ENCODE data around the gene KCNAB1. TPM values are rescaled to one million over a fixed set of nuclear protein-coding genes. Genes with fewer than 3 reads are reported as not detected.

Gene KCNAB1
- total and polyA plus RNA-seq, 2 donors (not counting 1 experiment from before 2014, with no cell fraction given), result not detected

DNA sequence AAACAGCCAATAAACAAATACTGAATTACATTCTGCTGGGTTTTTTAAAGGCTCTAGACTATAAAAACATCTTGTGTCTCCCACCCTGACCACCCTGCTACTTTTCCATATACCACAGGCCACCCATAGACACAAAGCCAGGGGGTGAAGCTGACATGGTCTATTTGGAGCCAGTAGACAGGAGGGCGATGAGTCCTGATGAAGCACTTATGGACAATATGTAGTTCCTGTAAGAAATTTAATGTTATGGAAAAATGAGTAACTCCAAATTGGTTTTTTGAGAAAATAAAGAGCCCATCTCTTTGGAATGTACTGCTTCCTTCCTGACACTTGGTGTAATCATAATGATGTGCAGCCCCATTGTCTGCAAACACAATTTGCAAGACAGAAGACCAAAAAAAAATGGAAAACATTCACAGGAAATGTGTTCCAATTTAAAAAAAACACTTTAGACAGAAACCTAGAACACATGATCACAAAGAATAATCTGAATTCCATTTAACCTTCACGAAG is 422.7 kb downstream of the KCNAB1 start:
- 100% methylated on average over 1 of the region's 2 CpGs for WGBS (ENCODE audit: insufficient coverage)
- H3K27ac ChIP-seq (ENCODE audit: low read length in 2 of 2), result no peak overlapping the region
- no peaks in the 10 kb centered on the region for H3K9me3 Mint-ChIP-seq (ENCODE audit: insufficient read depth)
- no peak overlapping the region for H2AFZ ChIP-seq (ENCODE audit: insufficient read depth, low read depth, low read length, poor library complexity, severe bottlenecking)
- H3K79me2 ChIP-seq (ENCODE audit: control insufficient read depth, insufficient read depth, low read length), result peaks cover 4% of the 10 kb centered on the region
- no peak for TF ChIP-seq EZH2 (IDR thresholded peaks at IDR 0.05; ENCODE audit: borderline replicate concordance, insufficient read depth, low read depth, low read length, poor library complexity, severe bottlenecking)
- TF ChIP-seq, protein P1, sequence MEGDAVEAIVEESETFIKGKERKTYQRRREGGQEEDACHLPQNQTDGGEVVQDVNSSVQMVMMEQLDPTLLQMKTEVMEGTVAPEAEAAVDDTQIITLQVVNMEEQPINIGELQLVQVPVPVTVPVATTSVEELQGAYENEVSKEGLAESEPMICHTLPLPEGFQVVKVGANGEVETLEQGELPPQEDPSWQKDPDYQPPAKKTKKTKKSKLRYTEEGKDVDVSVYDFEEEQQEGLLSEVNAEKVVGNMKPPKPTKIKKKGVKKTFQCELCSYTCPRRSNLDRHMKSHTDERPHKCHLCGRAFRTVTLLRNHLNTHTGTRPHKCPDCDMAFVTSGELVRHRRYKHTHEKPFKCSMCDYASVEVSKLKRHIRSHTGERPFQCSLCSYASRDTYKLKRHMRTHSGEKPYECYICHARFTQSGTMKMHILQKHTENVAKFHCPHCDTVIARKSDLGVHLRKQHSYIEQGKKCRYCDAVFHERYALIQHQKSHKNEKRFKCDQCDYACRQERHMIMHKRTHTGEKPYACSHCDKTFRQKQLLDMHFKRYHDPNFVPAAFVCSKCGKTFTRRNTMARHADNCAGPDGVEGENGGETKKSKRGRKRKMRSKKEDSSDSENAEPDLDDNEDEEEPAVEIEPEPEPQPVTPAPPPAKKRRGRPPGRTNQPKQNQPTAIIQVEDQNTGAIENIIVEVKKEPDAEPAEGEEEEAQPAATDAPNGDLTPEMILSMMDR (IDR thresholded peaks at IDR 0.05), result no peak
- no peak overlapping the region for H3K4me3 ChIP-seq (ENCODE audit: control extremely low read depth in 1 of 5, extremely low read depth in 1 of 5, insufficient read depth in 1 of 5, low read depth in 2 of 5, low read length in 4 of 5)
- H3K27me3 ChIP-seq (replicated peaks in 1 of 4; ENCODE audit: control extremely low read depth in 1 of 4, control insufficient read depth in 3 of 4, insufficient read depth in 4 of 4, low read length in 3 of 4), result no peaks in the 10 kb centered on the region
- ChIA-PET CTCF (interaction anchor here (0.7 to 6.8 kb wide), 12 partner anchors 14 to 1240 kb away, joined by 3 to 58 read pairs (median 4); no protein-coding TSS in a partner anchor), POLR2A (no interaction called here)
- H3K4me1 Mint-ChIP-seq, result no peaks in the 10 kb centered on the region
- no peak overlapping the region for H3K27ac Mint-ChIP-seq
- no peak for DNase-seq
- H3K4me1 ChIP-seq (ENCODE audit: control insufficient read depth in 2 of 2, insufficient read depth in 2 of 2, low read length in 2 of 2), result no peaks in the 10 kb centered on the region
- no peaks in the 10 kb centered on the region for H3K9me3 ChIP-seq (ENCODE audit: control extremely low read depth in 1 of 3, control insufficient read depth in 2 of 3, insufficient read depth in 1 of 3, low read length in 2 of 3)
- no peak overlapping the region for H3K4me2 ChIP-seq (replicated peaks; ENCODE audit: low read depth, low read length, poor library complexity, severe bottlenecking)
- ATAC-seq (ENCODE audit: low read depth), result no peak
- peaks cover 10% of the 10 kb centered on the region for H4K20me1 ChIP-seq (ENCODE audit: control insufficient read depth, insufficient read depth, low read length, poor library complexity, severe bottlenecking)
- no peaks in the 10 kb centered on the region for H3K27me3 Mint-ChIP-seq
- no peak overlapping the region for H3K9ac ChIP-seq (ENCODE audit: low read length)
- intact Hi-C loops (cut with micrococcal nuclease), result no loop called here
- no peak overlapping the region for H3K4me3 Mint-ChIP-seq
- peaks cover 36 to 62% of the 10 kb centered on the region in 2 experiments for H3K36me3 ChIP-seq (replicated peaks in 1 of 2; ENCODE audit: control extremely low read depth in 1 of 2, control insufficient read depth in 1 of 2, extremely low read depth in 1 of 2, insufficient read depth in 2 of 2, low read length in 1 of 2)

DNA sequence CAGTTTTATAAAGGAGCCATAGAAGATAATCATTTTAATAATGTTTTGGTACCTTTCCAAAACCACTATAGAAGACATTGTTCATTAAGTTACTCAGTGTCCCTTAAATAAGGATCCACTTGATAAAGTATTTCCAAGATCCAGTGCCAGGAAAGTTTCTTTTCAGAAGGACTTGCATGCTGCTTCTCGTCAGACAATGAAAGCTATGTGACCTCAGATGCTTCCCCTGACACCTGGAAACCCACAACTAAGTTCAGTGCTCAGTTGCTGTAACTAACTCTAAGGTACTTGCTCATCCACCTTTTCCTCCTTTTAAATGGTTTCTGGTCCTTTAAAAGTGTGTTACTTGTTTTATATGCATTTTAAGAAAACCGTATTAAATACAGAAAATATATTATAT is 427.3 kb downstream of the KCNAB1 start:
- Histone ChIP-seq H2AFZ (ENCODE audit: insufficient read depth, low read depth, low read length, poor library complexity, severe bottlenecking) (no peak overlapping the region), H3K4me2 (replicated peaks; ENCODE audit: low read depth, low read length, poor library complexity, severe bottlenecking) (no peak overlapping the region), H3K27me3 (replicated peaks in 1 of 4; ENCODE audit: control extremely low read depth in 1 of 4, control insufficient read depth in 3 of 4, insufficient read depth in 4 of 4, low read length in 3 of 4) (no peaks in the 10 kb centered on the region), H3K9me3 (ENCODE audit: control extremely low read depth in 1 of 3, control insufficient read depth in 2 of 3, insufficient read depth in 1 of 3, low read length in 2 of 3) (no peaks in the 10 kb centered on the region), H4K20me1 (ENCODE audit: control insufficient read depth, insufficient read depth, low read length, poor library complexity, severe bottlenecking) (peaks cover 14% of the 10 kb centered on the region), H3K4me3 (ENCODE audit: control extremely low read depth in 1 of 5, extremely low read depth in 1 of 5, insufficient read depth in 1 of 5, low read depth in 2 of 5, low read length in 4 of 5) (no peak overlapping the region), H3K79me2 (ENCODE audit: control insufficient read depth, insufficient read depth, low read length) (peaks cover 39% of the 10 kb centered on the region), H3K36me3 (replicated peaks in 1 of 2; ENCODE audit: control extremely low read depth in 1 of 2, control insufficient read depth in 1 of 2, extremely low read depth in 1 of 2, insufficient read depth in 2 of 2, low read length in 1 of 2) (peaks cover 33 to 90% of the 10 kb centered on the region in 2 experiments), H3K4me1 (ENCODE audit: control insufficient read depth in 2 of 2, insufficient read depth in 2 of 2, low read length in 2 of 2) (no peaks in the 10 kb centered on the region), H3K27ac (ENCODE audit: low read length in 2 of 2) (no peak overlapping the region), H3K9ac (ENCODE audit: low read length) (no peak overlapping the region)
- TF ChIP-seq, protein P1 (IDR thresholded peaks at IDR 0.05), result no peak
- no peak for TF ChIP-seq EZH2 (IDR thresholded peaks at IDR 0.05; ENCODE audit: borderline replicate concordance, insufficient read depth, low read depth, low read length, poor library complexity, severe bottlenecking)
- CTCF ChIA-PET, result interaction anchor here (1.5 kb wide), 1 partner anchor 533 kb away, joined by 3 read pairs; no protein-coding TSS in a partner anchor
- H3K9me3 Mint-ChIP-seq (ENCODE audit: insufficient read depth), result no peaks in the 10 kb centered on the region
- ATAC-seq (ENCODE audit: low read depth) (no peak), DNase-seq (no peak)
- intact Hi-C loops (cut with micrococcal nuclease), result no loop called here
- POLR2A ChIA-PET, result no interaction called here
- peaks cover 13% of the 10 kb centered on the region for H3K4me1 Mint-ChIP-seq
- 100% methylated on average over 1 of the region's 2 CpGs for WGBS (ENCODE audit: insufficient coverage)
- H3K27ac Mint-ChIP-seq, result no peak overlapping the region
- H3K4me3 Mint-ChIP-seq, result no peak overlapping the region
- no peaks in the 10 kb centered on the region for H3K27me3 Mint-ChIP-seq

Data from B cell (primary cell).